DOHH2 (cell line): ENCODE data around the gene CCDC7.

Experiments
- EZH2phosphoT487 ChIP-seq: fragments of 200-600 bp; sonication (generic); IDR thresholded peaks from 2 replicates; pipeline ENCODE4 v1.6.1; 2017; ENCODE audit warnings: borderline replicate concordance, mild to moderate bottlenecking, antibody characterized with exemption, low read length, moderate library complexity, mixed read lengths
- TF ChIP-seq, protein P1 (sequence below): fragments of 200-600 bp; sonication (generic); IDR thresholded peaks from one replicate; pipeline ENCODE4 v1.5.1; 2014; ENCODE audit warnings: antibody characterized with exemption, mild to moderate bottlenecking, low read depth, low read length; ENCODE audit not compliant: poor library complexity, severe bottlenecking

DNA sequence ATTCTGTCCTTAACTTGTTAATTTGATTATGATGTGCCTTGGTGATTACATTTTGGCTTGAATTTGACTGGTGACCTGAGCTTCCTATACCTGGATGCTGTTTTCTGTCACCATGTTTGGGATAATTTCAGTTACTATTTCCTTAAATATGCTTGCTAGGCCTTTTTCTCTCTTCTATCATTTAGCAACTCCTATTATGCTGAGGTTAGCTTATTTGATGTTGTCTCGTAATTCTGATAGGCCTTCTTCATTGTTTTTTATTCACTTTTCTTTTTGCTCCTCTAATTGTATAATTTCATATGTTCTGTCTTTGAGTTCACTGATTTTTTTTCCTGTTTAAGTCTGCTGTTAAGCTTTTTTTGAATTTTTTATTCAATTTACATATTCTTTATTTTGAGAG lies 327.2 kb downstream of the CCDC7 start:
- TF ChIP-seq, protein P1, sequence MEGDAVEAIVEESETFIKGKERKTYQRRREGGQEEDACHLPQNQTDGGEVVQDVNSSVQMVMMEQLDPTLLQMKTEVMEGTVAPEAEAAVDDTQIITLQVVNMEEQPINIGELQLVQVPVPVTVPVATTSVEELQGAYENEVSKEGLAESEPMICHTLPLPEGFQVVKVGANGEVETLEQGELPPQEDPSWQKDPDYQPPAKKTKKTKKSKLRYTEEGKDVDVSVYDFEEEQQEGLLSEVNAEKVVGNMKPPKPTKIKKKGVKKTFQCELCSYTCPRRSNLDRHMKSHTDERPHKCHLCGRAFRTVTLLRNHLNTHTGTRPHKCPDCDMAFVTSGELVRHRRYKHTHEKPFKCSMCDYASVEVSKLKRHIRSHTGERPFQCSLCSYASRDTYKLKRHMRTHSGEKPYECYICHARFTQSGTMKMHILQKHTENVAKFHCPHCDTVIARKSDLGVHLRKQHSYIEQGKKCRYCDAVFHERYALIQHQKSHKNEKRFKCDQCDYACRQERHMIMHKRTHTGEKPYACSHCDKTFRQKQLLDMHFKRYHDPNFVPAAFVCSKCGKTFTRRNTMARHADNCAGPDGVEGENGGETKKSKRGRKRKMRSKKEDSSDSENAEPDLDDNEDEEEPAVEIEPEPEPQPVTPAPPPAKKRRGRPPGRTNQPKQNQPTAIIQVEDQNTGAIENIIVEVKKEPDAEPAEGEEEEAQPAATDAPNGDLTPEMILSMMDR: no peak
- TF ChIP-seq EZH2phosphoT487: no peak
